Keratinocyte (primary cell): ENCODE data around the gene SH3RF2. TPM values are rescaled to one million over a fixed set of nuclear protein-coding genes. Genes with fewer than 3 reads are reported as not detected.

Source experiments
- DNase-seq: peaks from one replicate; pipeline ENCODE4 v3.0.0-alpha.2; 2011; ENCODE audit warnings: low read depth, missing footprints, low spot score
- FAIRE-seq: peaks from 2 replicates; lab custom pipeline; 2011; peaks lifted over from hg19 to GRCh38; lab: Jason Lieb, UNC
- H2AFZ ChIP-seq: 2 replicates; pipeline ENCODE4 v1.6.0; 2012; ENCODE audit warnings: low read length, control low read depth, inconsistent platforms; ENCODE audit not compliant: control insufficient read depth
- H3K27ac ChIP-seq: 2 replicates; pipeline ENCODE4 v1.5.1; 2011; ENCODE audit warnings: low read length; ENCODE audit not compliant: control insufficient read depth, insufficient read depth
- H3K27me3 ChIP-seq: 3 replicates; pipeline ENCODE4 v1.6.0; 2011; ENCODE audit warnings: low read length; ENCODE audit not compliant: control insufficient read depth, insufficient read depth; ENCODE audit errors: extremely low read depth
- H3K36me3 ChIP-seq, 2 experiments: 2 replicates in 1 of 2; 3 replicates in 1 of 2; pipeline ENCODE4 v1.5.1; 2011; ENCODE audit warnings: low read length in 2 of 2, mild to moderate bottlenecking in 1 of 2; ENCODE audit not compliant: control insufficient read depth in 2 of 2, insufficient read depth in 2 of 2; ENCODE audit errors: extremely low read depth in 1 of 2
- H3K4me1 ChIP-seq: 3 replicates; pipeline ENCODE4 v1.5.1; 2011; ENCODE audit warnings: low read length; ENCODE audit not compliant: control insufficient read depth, insufficient read depth; ENCODE audit errors: extremely low read depth
- H3K4me2 ChIP-seq: 3 replicates; pipeline ENCODE4 v1.6.0; 2011; ENCODE audit warnings: low read depth, low read length; ENCODE audit not compliant: control insufficient read depth, insufficient read depth; ENCODE audit errors: extremely low read depth
- H3K4me3 ChIP-seq, 3 experiments: fragments of 200-600 bp in 1 of 3; sonication (generic) in 1 of 3; 2 replicates in 2 of 3; 3 replicates in 1 of 3; pipeline ENCODE4 v1.5.1; 2011 to 2016; ENCODE audit warnings: low read length in 3 of 3, mild to moderate bottlenecking in 3 of 3, control low read depth in 2 of 3, inconsistent platforms in 1 of 3, low read depth in 1 of 3, mixed read lengths in 1 of 3, mixed run types in 1 of 3, moderate library complexity in 1 of 3; ENCODE audit not compliant: control insufficient read depth in 2 of 3, insufficient read depth in 2 of 3; ENCODE audit errors: extremely low read depth in 1 of 3
- H3K79me2 ChIP-seq: 2 replicates; pipeline ENCODE4 v1.6.0; 2012; ENCODE audit warnings: low read length; ENCODE audit not compliant: control insufficient read depth, insufficient read depth
- H3K9ac ChIP-seq: 3 replicates; pipeline ENCODE4 v1.6.0; 2011; ENCODE audit warnings: low read length; ENCODE audit not compliant: control insufficient read depth, insufficient read depth; ENCODE audit errors: extremely low read depth
- H3K9me1 ChIP-seq: 3 replicates; pipeline ENCODE4 v1.6.0; 2011; ENCODE audit warnings: low read length; ENCODE audit not compliant: control insufficient read depth, insufficient read depth; ENCODE audit errors: extremely low read depth
- H3K9me3 ChIP-seq: 2 replicates; pipeline ENCODE4 v1.5.1; 2012; ENCODE audit warnings: low read depth, low read length; ENCODE audit not compliant: control insufficient read depth
- H4K20me1 ChIP-seq: 3 replicates; pipeline ENCODE4 v1.6.0; 2011; ENCODE audit warnings: low read length; ENCODE audit not compliant: control insufficient read depth, insufficient read depth; ENCODE audit errors: extremely low read depth
- EZH2 ChIP-seq: IDR thresholded peaks from one replicate; pipeline ENCODE4 v1.6.1; 2012; ENCODE audit warnings: inconsistent platforms, mild to moderate bottlenecking, low read length, moderate library complexity
- dilution Hi-C: fragments of 300-500 bp; cut with MboI; formaldehyde crosslinking; loops from one replicate; pipeline ENCODE4 v1.7.0; 2020; ENCODE audit warnings: low sequenced_read_pairs; ENCODE audit not compliant: extremely low pct_ligation_motif_present
- polyA plus RNA-seq, 5 experiments: library from polyadenylated mRNA; depleted of rRNA in 3 of 5; stranded (reverse) in 3 of 5; stranded (forward) in 1 of 5; unstranded in 1 of 5; fragments of >200 nt; gene quantifications; 1 replicate in 1 of 5; 2 replicates in 3 of 5; 3 replicates in 1 of 5; pipeline versions ENCODE4 v1.2.1 to v1.2.3, GENCODE V29; 2011 to 2012; ENCODE audit warnings: missing spikeins in 2 of 5, low read depth in 1 of 5, low replicate concordance in 1 of 5
- TF ChIP-seq, protein P1 (sequence below), 3 experiments: IDR thresholded peaks in 1 of 3; conservative IDR thresholded peaks in 1 of 3; optimal IDR thresholded peaks in 1 of 3; 2 replicates in 2 of 3; 3 replicates in 1 of 3; pipeline versions ENCODE3 to v1.5.1; 2011; ENCODE audit warnings: low read length in 3 of 3, mild to moderate bottlenecking in 3 of 3, moderate library complexity in 2 of 3, control low read depth in 1 of 3, inconsistent platforms in 1 of 3; ENCODE audit not compliant: insufficient read depth in 2 of 3; ENCODE audit errors: extremely low read depth in 1 of 3

Gene SH3RF2
- polyA plus RNA-seq, 1 donor (not counting 4 experiments of a cell fraction or from before 2014, with no cell fraction given), result 43.7 TPM

DNA sequence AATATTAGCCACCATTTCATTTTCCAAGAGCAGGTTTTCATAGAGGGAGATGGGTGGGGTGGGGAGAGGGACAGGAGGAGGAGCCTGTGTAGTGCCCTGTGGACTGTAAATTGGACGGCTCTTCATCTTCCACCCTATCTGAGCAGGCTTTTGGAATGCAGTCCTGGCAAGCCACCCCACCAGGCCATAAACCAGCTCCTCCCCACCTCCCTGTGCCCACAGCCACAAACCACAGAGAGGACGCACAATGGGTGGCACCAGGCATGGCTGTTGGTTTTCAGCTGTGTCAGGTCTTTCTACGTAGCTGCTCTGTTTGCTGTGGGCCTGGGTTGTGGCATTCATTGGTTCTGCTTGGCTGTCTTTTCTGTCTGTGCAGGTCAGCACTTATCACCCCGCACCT, 111.0 kb downstream of the SH3RF2 start:
- H3K4me2 ChIP-seq, result no peak overlapping the region
- H3K9ac ChIP-seq, result no peak overlapping the region
- peaks cover 33 to 37% of the 10 kb centered on the region in 2 experiments for H3K36me3 ChIP-seq
- FAIRE-seq (no peak), DNase-seq (no peak)
- no peak overlapping the region for H2AFZ ChIP-seq
- H3K27ac ChIP-seq, result no peak overlapping the region
- H3K9me3 ChIP-seq, result no peaks in the 10 kb centered on the region
- no peaks in the 10 kb centered on the region for H3K27me3 ChIP-seq
- H3K79me2 ChIP-seq, result peaks cover 25% of the 10 kb centered on the region
- TF ChIP-seq, protein P1, sequence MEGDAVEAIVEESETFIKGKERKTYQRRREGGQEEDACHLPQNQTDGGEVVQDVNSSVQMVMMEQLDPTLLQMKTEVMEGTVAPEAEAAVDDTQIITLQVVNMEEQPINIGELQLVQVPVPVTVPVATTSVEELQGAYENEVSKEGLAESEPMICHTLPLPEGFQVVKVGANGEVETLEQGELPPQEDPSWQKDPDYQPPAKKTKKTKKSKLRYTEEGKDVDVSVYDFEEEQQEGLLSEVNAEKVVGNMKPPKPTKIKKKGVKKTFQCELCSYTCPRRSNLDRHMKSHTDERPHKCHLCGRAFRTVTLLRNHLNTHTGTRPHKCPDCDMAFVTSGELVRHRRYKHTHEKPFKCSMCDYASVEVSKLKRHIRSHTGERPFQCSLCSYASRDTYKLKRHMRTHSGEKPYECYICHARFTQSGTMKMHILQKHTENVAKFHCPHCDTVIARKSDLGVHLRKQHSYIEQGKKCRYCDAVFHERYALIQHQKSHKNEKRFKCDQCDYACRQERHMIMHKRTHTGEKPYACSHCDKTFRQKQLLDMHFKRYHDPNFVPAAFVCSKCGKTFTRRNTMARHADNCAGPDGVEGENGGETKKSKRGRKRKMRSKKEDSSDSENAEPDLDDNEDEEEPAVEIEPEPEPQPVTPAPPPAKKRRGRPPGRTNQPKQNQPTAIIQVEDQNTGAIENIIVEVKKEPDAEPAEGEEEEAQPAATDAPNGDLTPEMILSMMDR (optimal IDR thresholded peaks at IDR 0.05 in 1 of 3, IDR thresholded peaks at IDR 0.05 in 1 of 3, conservative IDR thresholded peaks at IDR 0.05 in 1 of 3; ENCODE audit: extremely low read depth in 1 of 3, insufficient read depth in 2 of 3, low read length in 3 of 3), result no peak
- TF ChIP-seq EZH2, result no peak
- no peaks in the 10 kb centered on the region for H4K20me1 ChIP-seq
- H3K9me1 ChIP-seq, result no peaks in the 10 kb centered on the region
- no peak overlapping the region for H3K4me3 ChIP-seq
- dilution Hi-C loops, result no loop called here
- peaks cover 34% of the 10 kb centered on the region for H3K4me1 ChIP-seq

DNA sequence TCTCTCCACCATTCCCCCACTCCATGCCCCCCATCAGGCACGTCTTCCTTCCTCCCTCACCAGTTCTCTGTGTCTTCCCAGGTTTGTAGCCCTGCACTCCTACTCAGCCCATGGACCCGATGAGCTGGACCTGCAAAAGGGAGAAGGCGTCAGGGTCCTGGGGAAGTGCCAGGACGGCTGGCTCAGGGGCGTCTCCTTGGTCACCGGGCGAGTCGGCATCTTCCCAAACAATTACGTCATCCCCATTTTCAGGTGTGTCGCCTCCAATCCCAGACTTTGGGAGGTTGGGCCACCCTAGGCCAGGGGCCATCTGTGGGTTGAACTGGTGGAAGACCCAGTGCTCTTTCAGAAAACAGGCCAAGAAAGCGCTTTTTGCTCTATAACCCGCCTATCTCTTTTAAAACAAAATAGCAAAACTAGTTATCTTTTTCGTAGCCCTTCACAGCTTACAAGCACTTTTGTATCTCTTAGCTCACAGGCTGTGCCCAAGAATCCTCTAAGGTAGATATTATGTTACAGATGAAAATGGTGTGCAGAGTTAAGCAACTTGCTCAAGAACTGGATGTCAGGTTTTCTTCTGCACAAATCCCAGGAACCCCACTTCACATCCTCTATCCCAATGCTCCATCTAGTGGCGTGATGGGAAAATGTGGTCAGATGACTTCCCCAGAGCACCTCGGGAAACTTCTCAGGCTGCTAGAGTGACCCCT, 112.8 kb downstream of the SH3RF2 start:
- dilution Hi-C loops, result no loop called here
- peak; percentile 69 for FAIRE-seq
- Histone ChIP-seq H3K27me3 (no peaks in the 10 kb centered on the region), H3K4me2 (no peak overlapping the region), H3K4me3 (no peak overlapping the region), H2AFZ (no peak overlapping the region), H3K36me3 (peaks cover 44% of the 10 kb centered on the region in 2 experiments), H3K4me1 (peaks cover 21% of the 10 kb centered on the region), H3K9me1 (no peaks in the 10 kb centered on the region), H3K79me2 (peaks cover 22% of the 10 kb centered on the region), H4K20me1 (no peaks in the 10 kb centered on the region), H3K9me3 (no peaks in the 10 kb centered on the region), H3K9ac (no peak overlapping the region), H3K27ac (no peak overlapping the region)
- no peak for DNase-seq
- TF ChIP-seq, protein P1 (optimal IDR thresholded peaks at IDR 0.05 in 1 of 3, IDR thresholded peaks at IDR 0.05 in 1 of 3, conservative IDR thresholded peaks at IDR 0.05 in 1 of 3; ENCODE audit: extremely low read depth in 1 of 3, insufficient read depth in 2 of 3, low read length in 3 of 3), result peak; percentile 66 to 79 (median 77)
- no peak for TF ChIP-seq EZH2
